HCEC 1CT (cell line): ENCODE measurements around the gene IFRD1.

Experiments
- DNase-seq: peaks from one replicate; pipeline ENCODE4 v3.0.0-alpha.2; 2017

Gene IFRD1

GRCh38 chr7:112523871-112524270 lies 73.6 kb downstream of the IFRD1 start:
- no peak for DNase-seq
